ENCODE measurements around the gene OR6V1. TPM values are rescaled to one million over a fixed set of nuclear protein-coding genes. Genes with fewer than 3 reads are reported as not detected.

The OR6V1 gene
- total RNA-seq, 1 experiment from 2014 or later = not detected

DNA sequence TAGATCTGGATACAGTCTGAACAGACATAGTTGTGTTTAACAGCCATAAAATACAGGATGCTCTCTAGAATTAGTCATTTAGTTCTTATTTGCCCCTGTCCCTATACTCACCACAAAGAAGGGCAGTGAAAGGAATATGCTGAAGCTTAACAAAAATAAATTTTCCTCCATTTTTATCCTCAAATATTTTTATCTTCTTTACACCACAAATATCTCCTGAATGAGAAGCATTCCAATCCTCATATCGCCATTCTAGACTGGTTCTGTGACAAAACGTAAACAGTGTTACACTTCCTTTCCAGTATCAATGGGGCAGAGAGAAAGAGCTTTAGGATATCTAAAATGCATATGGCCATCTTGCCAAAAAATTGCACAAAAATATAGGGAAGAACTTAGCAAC, 26.8 kb upstream of the OR6V1 start (continued):
- TF ChIP-seq JUND (IDR thresholded peaks at IDR 0.05) (no peak), SIN3A (IDR thresholded peaks at IDR 0.05; ENCODE audit: low read depth) (no peak), YY1 (IDR thresholded peaks at IDR 0.05; ENCODE audit: extremely low read depth, insufficient replicate concordance, low read depth, low read length) (no peak), ZNF274 (IDR thresholded peaks at IDR 0.05; ENCODE audit: low read depth, low read length) (no peak), POLR2AphosphoS5 (IDR thresholded peaks at IDR 0.05; ENCODE audit: low read depth, low read length) (no peak), ZFX (IDR thresholded peaks at IDR 0.05) (no peak)
- TF ChIP-seq, protein P1, sequence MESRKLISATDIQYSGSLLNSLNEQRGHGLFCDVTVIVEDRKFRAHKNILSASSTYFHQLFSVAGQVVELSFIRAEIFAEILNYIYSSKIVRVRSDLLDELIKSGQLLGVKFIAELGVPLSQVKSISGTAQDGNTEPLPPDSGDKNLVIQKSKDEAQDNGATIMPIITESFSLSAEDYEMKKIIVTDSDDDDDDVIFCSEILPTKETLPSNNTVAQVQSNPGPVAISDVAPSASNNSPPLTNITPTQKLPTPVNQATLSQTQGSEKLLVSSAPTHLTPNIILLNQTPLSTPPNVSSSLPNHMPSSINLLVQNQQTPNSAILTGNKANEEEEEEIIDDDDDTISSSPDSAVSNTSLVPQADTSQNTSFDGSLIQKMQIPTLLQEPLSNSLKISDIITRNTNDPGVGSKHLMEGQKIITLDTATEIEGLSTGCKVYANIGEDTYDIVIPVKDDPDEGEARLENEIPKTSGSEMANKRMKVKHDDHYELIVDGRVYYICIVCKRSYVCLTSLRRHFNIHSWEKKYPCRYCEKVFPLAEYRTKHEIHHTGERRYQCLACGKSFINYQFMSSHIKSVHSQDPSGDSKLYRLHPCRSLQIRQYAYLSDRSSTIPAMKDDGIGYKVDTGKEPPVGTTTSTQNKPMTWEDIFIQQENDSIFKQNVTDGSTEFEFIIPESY (IDR thresholded peaks at IDR 0.05; ENCODE audit: extremely low read depth, insufficient replicate concordance, low read length) = no peak

DNA sequence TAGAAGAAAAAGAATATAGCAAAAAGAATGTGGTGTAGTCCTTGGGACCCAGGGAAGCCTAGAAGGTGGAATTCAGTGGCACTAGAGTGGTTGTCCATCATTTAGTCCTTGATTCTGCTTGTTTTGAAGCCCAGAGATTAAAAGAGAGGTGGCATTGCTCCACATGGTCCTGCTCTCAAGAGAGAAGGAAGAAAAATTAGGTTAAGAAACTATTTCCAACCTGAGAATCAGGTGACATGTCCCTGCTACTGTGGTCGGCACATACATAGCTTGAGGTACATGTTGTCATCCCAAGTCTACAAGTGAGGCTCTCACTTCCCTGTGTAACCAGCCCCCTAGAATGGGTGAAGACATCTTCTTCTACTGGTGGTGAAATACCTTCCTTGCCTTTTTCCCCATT, 25.1 kb upstream of the OR6V1 start, which contains the start of gene OR9A2:
Gene OR9A2 (minus strand): TSS at position 101 of the 400 bp plus-strand sequence. CDS start 0 bp downstream, at position 101.
- Histone ChIP-seq H3K79me2 (ENCODE audit: insufficient read depth, low read length) (no peaks in the 10 kb centered on the region), H3K4me3 (replicated peaks in 1 of 2; ENCODE audit: low read depth in 1 of 2, low read length in 2 of 2) (no peak within 1 kb of the TSS), H3K9me2 (ENCODE audit: insufficient read depth) (no peaks in the 10 kb centered on the region), H3K4me1 (ENCODE audit: control insufficient read depth in 1 of 2, insufficient read depth in 2 of 2, low read length in 2 of 2) (no peaks in the 10 kb centered on the region), H3K27ac (ENCODE audit: low read depth, low read length) (no peak within 1 kb of the TSS), H4K20me1 (ENCODE audit: insufficient read depth) (no peaks in the 10 kb centered on the region), H3K36me3 (ENCODE audit: control insufficient read depth in 1 of 2, insufficient read depth in 2 of 2, low read length in 2 of 2) (no peaks in the 10 kb centered on the region), H3K4me2 (ENCODE audit: low read length) (no peak within 1 kb of the TSS), H3K9me3 (ENCODE audit: control insufficient read depth in 1 of 2, insufficient read depth in 1 of 2, low read depth in 1 of 2, low read length in 2 of 2) (no peaks in the 10 kb centered on the region), H3K9ac (ENCODE audit: low read length) (no peak within 1 kb of the TSS), H2AFZ (ENCODE audit: low read depth, low read length, poor library complexity, severe bottlenecking) (no peak within 1 kb of the TSS), H3K27me3 (ENCODE audit: insufficient read depth, low read length) (peaks cover 16% of the 10 kb centered on the region)
- no TSS peak for BruUV-seq (replicated peaks)
- ChIA-PET RAD21 (ENCODE audit: low non-redundant PET in 1 of 2, low total read pairs in 2 of 2, uncharacterized antibody in 2 of 2, unreplicated experiment in 2 of 2) (no interaction called here), POLR2A (no interaction called here), CTCF (no interaction called here)
- DNase-seq (ENCODE audit: low read depth, low spot score) (no peak), ATAC-seq (no peak)
- TF ChIP-seq POLR2A (IDR thresholded peaks at IDR 0.05; ENCODE audit: borderline replicate concordance, extremely low read depth, insufficient read depth, insufficient read length) = no peak
- TF ChIP-seq CBX3 (IDR thresholded peaks at IDR 0.05; ENCODE audit: low read depth) = no peak
- TF ChIP-seq, protein P2, sequence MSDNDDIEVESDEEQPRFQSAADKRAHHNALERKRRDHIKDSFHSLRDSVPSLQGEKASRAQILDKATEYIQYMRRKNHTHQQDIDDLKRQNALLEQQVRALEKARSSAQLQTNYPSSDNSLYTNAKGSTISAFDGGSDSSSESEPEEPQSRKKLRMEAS (IDR thresholded peaks at IDR 0.05) = no peak
- TF ChIP-seq, protein P3, sequence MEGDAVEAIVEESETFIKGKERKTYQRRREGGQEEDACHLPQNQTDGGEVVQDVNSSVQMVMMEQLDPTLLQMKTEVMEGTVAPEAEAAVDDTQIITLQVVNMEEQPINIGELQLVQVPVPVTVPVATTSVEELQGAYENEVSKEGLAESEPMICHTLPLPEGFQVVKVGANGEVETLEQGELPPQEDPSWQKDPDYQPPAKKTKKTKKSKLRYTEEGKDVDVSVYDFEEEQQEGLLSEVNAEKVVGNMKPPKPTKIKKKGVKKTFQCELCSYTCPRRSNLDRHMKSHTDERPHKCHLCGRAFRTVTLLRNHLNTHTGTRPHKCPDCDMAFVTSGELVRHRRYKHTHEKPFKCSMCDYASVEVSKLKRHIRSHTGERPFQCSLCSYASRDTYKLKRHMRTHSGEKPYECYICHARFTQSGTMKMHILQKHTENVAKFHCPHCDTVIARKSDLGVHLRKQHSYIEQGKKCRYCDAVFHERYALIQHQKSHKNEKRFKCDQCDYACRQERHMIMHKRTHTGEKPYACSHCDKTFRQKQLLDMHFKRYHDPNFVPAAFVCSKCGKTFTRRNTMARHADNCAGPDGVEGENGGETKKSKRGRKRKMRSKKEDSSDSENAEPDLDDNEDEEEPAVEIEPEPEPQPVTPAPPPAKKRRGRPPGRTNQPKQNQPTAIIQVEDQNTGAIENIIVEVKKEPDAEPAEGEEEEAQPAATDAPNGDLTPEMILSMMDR (IDR thresholded peaks at IDR 0.05 in 2 of 3, conservative IDR thresholded peaks at IDR 0.05 in 1 of 3; ENCODE audit: borderline replicate concordance in 1 of 3, insufficient read depth in 1 of 3, low read depth in 2 of 3, low read length in 2 of 3) = no peak
- TF ChIP-seq EZH2 (IDR thresholded peaks at IDR 0.05) = no peak
- no peak for TF ChIP-seq SRF (IDR thresholded peaks at IDR 0.05; ENCODE audit: low read depth)
- no peak for TF ChIP-seq CEBPB (IDR thresholded peaks at IDR 0.05; ENCODE audit: low read depth)
- TF ChIP-seq ZFX (IDR thresholded peaks at IDR 0.05) = no peak
- intact Hi-C loops (cut with micrococcal nuclease) = no loop called here
